IMR-90 (cell line): ENCODE data around the gene RAI14.
"Not testable (repeated sequence)": the region's sequence is repeated elsewhere in the genome, so short reads cannot be mapped to it uniquely, and the experiment has no call there.

ENCODE experiments used
- FOS ChIP-seq: fragments of 150-350 bp; IDR thresholded peaks from 2 replicates; pipeline ENCODE4 v1.6.1; 2016; ENCODE audit warnings: low read depth, low read length
- POLR2A ChIP-seq: IDR thresholded peaks from 2 replicates; pipeline ENCODE4 v1.6.1; 2012; ENCODE audit warnings: mild to moderate bottlenecking, low read depth, low read length
- RAD21 ChIP-seq: IDR thresholded peaks from 2 replicates; pipeline ENCODE4 v1.6.1; 2012; ENCODE audit warnings: low read length, improper control_type of control experiment

GRCh38 chr5:34727166-34727749 lies 71.1 kb downstream of the RAI14 start:
- TF ChIP-seq FOS, POLR2A, RAD21: not testable (repeated sequence)
